Body of pancreas (tissue), 4 donors: ENCODE data around the gene KIF1A. TPM values are rescaled to one million over a fixed set of nuclear protein-coding genes. Genes with fewer than 3 reads are reported as not detected.

Source experiments
- ATAC-seq: fragments of 150-250 bp; one replicate; pipeline ENCODE4 v1.9.1; 2016
- DNase-seq, 4 donors: peaks; one replicate each; pipeline ENCODE4 v3.0.0-alpha.2; 2019
- H3K27ac ChIP-seq, 4 donors: fragments of 200-600 bp; sonication (generic); 1 replicate in 3 of 4; 2 replicates in 1 of 4; pipeline versions ENCODE4 v1.5.1 to v1.6.1; 2016 to 2019; ENCODE audit warnings: mild to moderate bottlenecking in 1 of 4, mixed read lengths in 1 of 4, moderate library complexity in 1 of 4
- H3K27me3 ChIP-seq, 2 donors: fragments of 200-600 bp; sonication (generic); one replicate each; pipeline ENCODE4 v1.6.0; 2016; ENCODE audit warnings: mild to moderate bottlenecking in 1 of 2
- H3K36me3 ChIP-seq, 2 donors: fragments of 200-600 bp; sonication (generic); replicated peaks in 1 of 2; 2 replicates each; pipeline ENCODE4 v1.5.1; 2016; ENCODE audit warnings: low read depth in 2 of 2; ENCODE audit not compliant: insufficient read depth in 1 of 2
- H3K4me1 ChIP-seq: fragments of 200-600 bp; sonication (generic); one replicate; pipeline ENCODE4 v1.6.0; 2016
- H3K4me3 ChIP-seq, 2 donors: fragments of 200-600 bp; sonication (generic); 1 replicate in 1 of 2; 2 replicates in 1 of 2; pipeline ENCODE4 v1.5.1; 2016 to 2019
- H3K9me3 ChIP-seq, 3 donors: fragments of 200-600 bp; sonication (generic); 1 replicate in 2 of 3; 2 replicates in 1 of 3; pipeline ENCODE4 v1.5.1; 2016
- POLR2A ChIP-seq, 3 donors: fragments of 450-650 bp; IDR thresholded peaks; one replicate each; pipeline ENCODE4 v1.6.1; 2016; ENCODE audit warnings: antibody characterized with exemption in 3 of 3, mild to moderate bottlenecking in 2 of 3
- WGBS, 2 donors: methylation state at CpG; one replicate each; pipeline ENCODE4 v1.1.5; 2017; 5-methylcytosine and 5-hydroxymethylcytosine counted together
- intact Hi-C: fragments of 100-400 bp; cut with DNase I; formaldehyde crosslinking; loops from one replicate; pipeline ENCODE4 v1.15.1; 2023
- total RNA-seq, 2 donors: library from RNA; depleted of rRNA; stranded (reverse); fragments of >200 nt; gene quantifications; one replicate each; pipeline ENCODE4 v1.1.0, GENCODE V29; 2016
- TF ChIP-seq, protein P1 (sequence below), 7 experiments: fragments of 450-650 bp in 4 of 7; fragments of 200-600 bp in 3 of 7; sonication (generic) in 3 of 7; IDR thresholded peaks; one replicate each; pipeline ENCODE4 v1.5.1; 2016 to 2019; ENCODE audit warnings: antibody characterized with exemption in 7 of 7

Gene KIF1A
- total RNA-seq, 2 donors from 2014 or later: 51.9 to 79.1 TPM

DNA sequence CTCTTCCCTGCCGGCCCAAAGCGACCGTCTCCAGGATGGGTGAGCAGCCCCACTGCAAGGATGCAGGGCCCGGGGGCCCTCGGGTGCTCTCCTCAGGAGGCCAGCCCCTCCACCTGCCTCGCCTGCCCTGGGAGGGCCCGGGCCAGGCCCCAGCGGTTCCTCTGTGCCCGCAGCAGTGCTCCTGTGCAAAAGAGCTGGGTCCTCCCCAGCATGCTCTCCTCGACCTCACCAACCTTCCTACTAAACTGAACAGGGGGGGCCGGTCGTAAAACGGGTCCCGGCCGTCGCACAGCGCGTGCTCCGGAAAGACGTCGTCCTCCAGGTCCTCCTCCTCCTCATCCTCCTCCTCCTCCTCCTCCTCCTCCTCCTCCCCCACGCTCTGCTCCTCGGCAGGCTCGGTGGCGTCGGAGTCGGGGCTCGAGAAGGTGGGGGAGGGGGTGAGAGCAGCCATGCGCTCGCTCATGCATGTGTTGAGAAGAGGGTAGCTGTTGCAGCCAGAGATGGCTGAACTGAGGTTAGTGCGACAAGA is 62.9 kb downstream of the KIF1A start:
- no peak for TF ChIP-seq POLR2A (IDR thresholded peaks at IDR 0.05)
- TF ChIP-seq, protein P1, sequence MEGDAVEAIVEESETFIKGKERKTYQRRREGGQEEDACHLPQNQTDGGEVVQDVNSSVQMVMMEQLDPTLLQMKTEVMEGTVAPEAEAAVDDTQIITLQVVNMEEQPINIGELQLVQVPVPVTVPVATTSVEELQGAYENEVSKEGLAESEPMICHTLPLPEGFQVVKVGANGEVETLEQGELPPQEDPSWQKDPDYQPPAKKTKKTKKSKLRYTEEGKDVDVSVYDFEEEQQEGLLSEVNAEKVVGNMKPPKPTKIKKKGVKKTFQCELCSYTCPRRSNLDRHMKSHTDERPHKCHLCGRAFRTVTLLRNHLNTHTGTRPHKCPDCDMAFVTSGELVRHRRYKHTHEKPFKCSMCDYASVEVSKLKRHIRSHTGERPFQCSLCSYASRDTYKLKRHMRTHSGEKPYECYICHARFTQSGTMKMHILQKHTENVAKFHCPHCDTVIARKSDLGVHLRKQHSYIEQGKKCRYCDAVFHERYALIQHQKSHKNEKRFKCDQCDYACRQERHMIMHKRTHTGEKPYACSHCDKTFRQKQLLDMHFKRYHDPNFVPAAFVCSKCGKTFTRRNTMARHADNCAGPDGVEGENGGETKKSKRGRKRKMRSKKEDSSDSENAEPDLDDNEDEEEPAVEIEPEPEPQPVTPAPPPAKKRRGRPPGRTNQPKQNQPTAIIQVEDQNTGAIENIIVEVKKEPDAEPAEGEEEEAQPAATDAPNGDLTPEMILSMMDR (IDR thresholded peaks at IDR 0.05): no peak
- Histone ChIP-seq H3K27ac (no peak overlapping the region), H3K27me3 (no peaks in the 10 kb centered on the region), H3K4me1 (no peaks in the 10 kb centered on the region), H3K4me3 (no peak overlapping the region), H3K9me3 (no peaks in the 10 kb centered on the region), H3K36me3 (peaks cover 0 to 3% of the 10 kb centered on the region in 2 donors)
- ATAC-seq (no peak), DNase-seq (no peak)
- intact Hi-C loops: no loop called here
- WGBS, 2 donors: 82 to 83% methylated on average over 22 to 24 of the region's 31 CpGs

DNA sequence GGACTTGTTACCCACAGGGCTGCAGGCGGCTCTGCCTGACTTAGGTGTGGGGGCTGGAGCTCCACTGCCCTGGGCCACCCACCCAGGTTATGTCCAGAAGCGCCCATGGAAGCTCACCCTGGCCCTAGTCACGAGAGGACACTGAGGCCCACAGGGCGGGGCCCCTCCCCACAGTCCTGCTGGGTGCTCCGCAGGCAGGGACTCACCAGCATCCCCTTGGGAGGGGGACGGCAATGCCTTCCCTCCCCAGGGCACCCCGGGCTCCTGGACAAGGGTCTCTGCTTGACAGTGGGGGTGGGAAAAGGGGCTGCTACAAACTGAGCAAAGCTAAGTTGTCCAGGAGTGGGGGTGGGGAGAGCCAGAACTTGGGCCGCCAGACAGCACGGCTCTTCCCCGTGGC is 67.8 kb downstream of the KIF1A start:
- no peak for TF ChIP-seq POLR2A (IDR thresholded peaks at IDR 0.05)
- TF ChIP-seq, protein P1 (IDR thresholded peaks at IDR 0.05): no peak
- H3K4me3 ChIP-seq: no peak overlapping the region
- intact Hi-C loops: no loop called here
- no peak for DNase-seq
- ATAC-seq: no peak
- H3K9me3 ChIP-seq: no peaks in the 10 kb centered on the region
- H3K27me3 ChIP-seq: no peaks in the 10 kb centered on the region
- WGBS, 2 donors: 83 to 95% methylated on average over 6 to 10 of the region's 10 CpGs
- H3K36me3 ChIP-seq: no peaks in the 10 kb centered on the region
- no peaks in the 10 kb centered on the region for H3K4me1 ChIP-seq
- H3K27ac ChIP-seq: no peak overlapping the region

DNA sequence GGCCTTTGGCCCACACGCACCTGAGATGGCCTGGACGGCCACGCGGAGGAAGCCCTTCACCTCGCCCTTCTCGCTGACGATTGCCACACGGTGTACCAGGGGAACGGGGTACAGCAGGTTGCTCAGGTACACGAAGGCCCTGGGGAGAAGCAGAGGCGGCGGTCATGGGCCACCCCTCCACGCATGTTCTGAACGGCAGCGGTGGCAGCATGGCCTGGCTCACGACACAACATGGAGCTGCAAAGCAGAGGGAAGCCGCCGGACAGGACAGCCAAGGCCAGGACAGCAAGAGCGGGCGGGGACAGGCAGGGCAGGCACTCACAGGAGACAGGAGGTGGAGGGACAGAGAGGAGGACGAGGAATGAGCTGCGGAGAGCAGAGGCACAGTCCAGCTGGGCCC is 69.6 kb downstream of the KIF1A start:
- no peaks in the 10 kb centered on the region for H3K4me1 ChIP-seq
- no peak overlapping the region for H3K4me3 ChIP-seq
- no peaks in the 10 kb centered on the region for H3K27me3 ChIP-seq
- ATAC-seq (no peak), DNase-seq (no peak)
- WGBS, 2 donors: 89 to 92% methylated on average over 17 to 22 of the region's 22 CpGs
- intact Hi-C loops: no loop called here
- H3K36me3 ChIP-seq: no peaks in the 10 kb centered on the region
- H3K9me3 ChIP-seq: no peaks in the 10 kb centered on the region
- no peak for TF ChIP-seq POLR2A (IDR thresholded peaks at IDR 0.05)
- TF ChIP-seq, protein P1 (IDR thresholded peaks at IDR 0.05): no peak
- no peak overlapping the region for H3K27ac ChIP-seq

DNA sequence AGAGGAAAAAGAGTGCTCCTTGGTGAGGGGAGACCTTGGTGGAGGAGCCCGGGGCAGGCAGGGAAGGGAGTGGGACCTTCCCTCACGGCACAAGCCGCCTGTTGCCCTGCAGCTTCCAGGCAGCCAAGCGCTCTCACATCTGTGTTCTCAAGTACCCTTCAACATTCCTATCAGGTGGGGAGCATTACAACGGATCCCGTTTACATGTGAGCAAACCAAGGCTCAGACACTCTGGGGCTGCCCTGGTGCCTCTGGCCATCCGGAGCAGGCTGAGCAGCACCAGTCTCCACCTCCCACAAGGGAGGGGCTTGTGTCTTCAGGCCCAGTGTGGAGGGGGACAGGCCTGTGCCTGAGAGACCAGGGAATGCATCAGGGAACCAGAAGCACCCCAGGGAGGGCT is 70.5 kb downstream of the KIF1A start:
- H3K4me3 ChIP-seq: no peak overlapping the region
- no peak for TF ChIP-seq POLR2A (IDR thresholded peaks at IDR 0.05)
- TF ChIP-seq, protein P1 (IDR thresholded peaks at IDR 0.05): no peak
- H3K36me3 ChIP-seq: no peaks in the 10 kb centered on the region
- H3K27ac ChIP-seq: no peak overlapping the region
- 72 to 80% methylated on average over 4 to 7 of the region's 7 CpGs for WGBS, 2 donors
- no peaks in the 10 kb centered on the region for H3K4me1 ChIP-seq
- no peaks in the 10 kb centered on the region for H3K9me3 ChIP-seq
- H3K27me3 ChIP-seq: no peaks in the 10 kb centered on the region
- ATAC-seq (no peak), DNase-seq (no peak)
- intact Hi-C loops: no loop called here

- intact Hi-C loops: no loop called here
- H3K36me3 ChIP-seq: no peaks in the 10 kb centered on the region
- H3K4me3 ChIP-seq: no peak overlapping the region
- no peak for ATAC-seq
- H3K9me3 ChIP-seq: no peaks in the 10 kb centered on the region
- TF ChIP-seq, protein P1 (IDR thresholded peaks at IDR 0.05): no peak
- TF ChIP-seq POLR2A (IDR thresholded peaks at IDR 0.05): no peak
- no peak for DNase-seq
- 93% methylated on average over 3 to 11 of the region's 11 CpGs for WGBS, 2 donors
- no peaks in the 10 kb centered on the region for H3K4me1 ChIP-seq
- H3K27ac ChIP-seq: no peak overlapping the region
- H3K27me3 ChIP-seq: no peaks in the 10 kb centered on the region
Observed at GRCh38 chr2:240747256-240747655, 72.8 kb downstream of the KIF1A start.
